SK-N-DZ (cell line): Measurements from ENCODE around the gene CSMD2.

Experiments
- DNase-seq: peaks from one replicate; pipeline ENCODE4 v3.0.0-alpha.2; 2015; ENCODE audit warnings: low spot score

Gene CSMD2

GRCh38 chr1:33569331-33569730 is 595.7 kb downstream of the CSMD2 start:
- DNase-seq, result no peak

GRCh38 chr1:33563699-33564098 is 601.3 kb downstream of the CSMD2 start:
- DNase-seq, result no peak

GRCh38 chr1:33562563-33562962 is 602.5 kb downstream of the CSMD2 start:
- DNase-seq, result no peak

GRCh38 chr1:33561576-33561975 is 603.5 kb downstream of the CSMD2 start:
- no peak for DNase-seq

- no peak for DNase-seq
Measured at GRCh38 chr1:33560680-33561079, 604.4 kb downstream of the CSMD2 start.

GRCh38 chr1:33548721-33549120 is 616.3 kb downstream of the CSMD2 start:
- DNase-seq, result no peak

GRCh38 chr1:33548319-33548718 is 616.7 kb downstream of the CSMD2 start:
- no peak for DNase-seq

GRCh38 chr1:33547576-33547975 is 617.5 kb downstream of the CSMD2 start:
- no peak for DNase-seq

GRCh38 chr1:33541966-33542365 is 623.1 kb downstream of the CSMD2 start:
- no peak for DNase-seq

- DNase-seq, result no peak
Measured at GRCh38 chr1:33537885-33538284, 627.1 kb downstream of the CSMD2 start.

GRCh38 chr1:33535334-33535733 is 629.7 kb downstream of the CSMD2 start:
- no peak for DNase-seq

- no peak for DNase-seq
Measured at GRCh38 chr1:33532936-33533335, 632.1 kb downstream of the CSMD2 start.

GRCh38 chr1:33532250-33532649 is 632.8 kb downstream of the CSMD2 start:
- no peak for DNase-seq

GRCh38 chr1:33529957-33530356 is 635.1 kb downstream of the CSMD2 start:
- no peak for DNase-seq

GRCh38 chr1:33527934-33528333 is 637.1 kb downstream of the CSMD2 start:
- DNase-seq, result no peak

GRCh38 chr1:33524586-33524985 is 640.4 kb downstream of the CSMD2 start:
- DNase-seq, result no peak

GRCh38 chr1:33519240-33519884 is 645.7 kb downstream of the CSMD2 start:
- DNase-seq, result no peak

GRCh38 chr1:33517596-33518250 is 647.3 kb downstream of the CSMD2 start:
- DNase-seq, result no peak

- DNase-seq, result no peak
Measured at GRCh38 chr1:33516891-33517567, 648.0 kb downstream of the CSMD2 start.

GRCh38 chr1:33516428-33516827 is 648.6 kb downstream of the CSMD2 start:
- no peak for DNase-seq

- no peak for DNase-seq
Measured at GRCh38 chr1:33515607-33516006, 649.4 kb downstream of the CSMD2 start.

GRCh38 chr1:33515112-33515511 is 649.9 kb downstream of the CSMD2 start:
- no peak for DNase-seq
